ENCODE results near the gene CXCL12.

CXCL12 gene

DNA sequence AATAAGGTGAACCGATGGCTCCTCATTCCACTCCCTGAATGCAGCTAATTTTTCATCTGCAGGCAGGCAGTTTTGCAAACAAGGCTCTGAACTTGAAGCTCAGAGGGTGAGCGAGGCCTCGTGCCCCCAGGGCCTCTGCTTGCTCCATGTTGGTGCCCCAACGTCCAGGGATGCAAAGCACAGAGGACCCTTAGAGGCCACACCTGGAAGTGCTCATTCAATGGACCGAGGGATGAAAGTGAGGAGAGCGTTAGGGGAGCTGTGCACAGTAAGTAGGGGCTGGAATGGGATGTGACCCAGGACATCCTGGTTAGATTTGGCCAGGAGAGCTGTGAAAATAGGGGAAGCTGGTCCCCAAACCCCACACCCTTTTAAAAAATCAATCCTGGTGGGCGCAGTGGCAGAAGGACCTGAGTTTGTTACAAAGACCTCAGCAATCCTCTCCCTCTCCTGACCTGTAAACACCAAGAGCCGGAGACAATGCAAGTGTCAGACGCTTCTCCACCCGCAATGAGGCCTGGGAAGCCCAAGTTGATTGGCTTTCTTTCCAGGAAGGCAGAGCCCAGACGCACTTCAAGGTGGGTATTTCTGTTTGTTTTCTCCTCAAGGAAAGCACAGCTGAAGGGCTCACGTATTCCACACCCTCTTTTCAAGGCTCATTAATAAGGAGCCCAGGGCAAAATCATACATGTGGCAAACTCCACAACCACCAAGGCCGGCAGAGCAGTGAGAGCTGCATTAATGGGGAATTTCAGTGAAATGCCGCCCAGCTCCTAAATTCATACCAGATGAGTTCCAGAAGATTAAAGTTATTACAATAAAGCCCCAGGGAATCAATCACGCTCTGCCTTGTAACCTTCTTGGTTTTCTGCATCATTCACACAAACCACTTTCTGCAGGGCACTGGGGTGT is 14.1 kb upstream of the CXCL12 start:
- DNase-seq: no peak

DNA sequence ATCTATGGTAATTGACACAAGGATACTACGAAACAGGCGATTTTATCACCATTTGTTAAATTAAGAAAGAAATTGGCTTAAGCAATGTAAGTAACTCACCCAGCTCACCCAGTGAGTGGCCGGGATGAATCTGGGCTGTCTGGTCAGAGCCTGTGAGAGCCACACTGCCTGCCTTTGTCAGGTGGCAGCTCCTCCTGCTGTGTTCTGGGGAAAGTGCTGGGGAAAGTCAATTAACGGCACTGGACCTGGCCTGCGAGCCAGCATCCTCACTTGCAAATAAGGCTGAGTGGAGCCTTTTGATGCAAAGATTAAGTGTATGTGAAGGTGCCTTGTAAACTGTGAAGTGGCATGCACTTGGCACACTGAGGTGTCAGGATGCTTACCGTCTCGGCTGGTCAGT is 13.4 kb upstream of the CXCL12 start:
- DNase-seq: no peak

DNA sequence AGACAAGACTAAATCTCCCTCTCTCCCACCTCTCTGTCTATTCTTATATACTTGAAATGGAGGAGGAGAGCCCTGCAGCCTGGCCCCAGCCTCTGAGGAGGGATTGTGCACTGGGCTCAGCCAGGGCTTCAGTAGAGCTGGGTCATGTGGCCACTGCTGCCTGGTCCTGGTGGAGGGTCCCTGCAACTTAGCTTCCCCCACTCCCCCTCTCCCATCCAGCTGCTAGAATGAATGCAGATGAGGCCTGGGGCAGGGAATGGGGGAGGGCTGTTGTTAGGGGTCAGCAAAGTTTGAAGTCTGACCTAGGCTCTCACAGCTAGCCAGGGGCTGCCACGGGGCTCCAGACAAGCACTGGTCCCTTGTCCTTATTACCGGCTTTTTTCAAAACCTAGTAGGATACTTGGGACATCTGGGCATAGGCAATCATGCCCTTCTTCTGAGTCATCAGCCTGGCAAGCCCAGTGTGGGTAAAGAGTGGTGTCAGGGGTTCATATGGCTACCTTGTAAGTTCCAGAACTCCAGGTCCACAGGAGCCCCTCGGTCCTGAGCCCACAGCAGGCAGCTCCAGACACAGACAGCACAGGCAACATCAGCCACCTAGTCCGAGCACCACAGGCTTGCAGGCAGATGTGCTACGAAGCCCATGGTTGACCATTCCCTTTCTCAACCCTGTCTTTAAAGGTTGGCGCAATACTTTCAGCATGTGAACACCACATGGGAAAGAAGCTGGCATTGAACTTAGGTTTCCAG is 12.8 kb upstream of the CXCL12 start:
- no peak for DNase-seq

DNA sequence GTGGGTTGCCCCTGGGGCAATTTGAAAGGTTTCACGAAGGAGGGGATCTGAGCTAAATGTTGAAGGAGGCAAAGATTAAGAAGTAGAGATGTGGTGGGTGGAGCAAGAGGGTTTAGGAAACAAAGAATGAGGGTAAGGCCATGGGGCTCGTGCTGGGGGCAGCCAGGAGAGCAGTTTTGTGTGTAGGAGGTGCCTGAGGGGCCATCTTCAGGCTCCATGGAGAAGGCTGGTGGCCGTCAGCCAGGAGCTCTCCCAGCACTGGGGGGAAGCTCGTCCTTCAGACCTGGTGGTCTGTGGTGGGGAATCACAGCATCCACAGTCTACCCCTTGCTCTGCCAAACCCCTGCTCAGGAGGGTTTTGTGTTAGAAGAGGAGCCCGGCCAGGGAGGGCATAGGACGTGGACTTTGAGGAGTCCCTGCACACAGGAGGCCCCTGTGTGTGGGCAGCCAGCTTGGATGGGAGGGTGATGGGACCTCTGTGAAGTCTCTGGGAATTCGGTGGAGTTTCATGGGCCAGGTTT is 11.8 kb upstream of the CXCL12 start:
- DNase-seq: no peak

DNA sequence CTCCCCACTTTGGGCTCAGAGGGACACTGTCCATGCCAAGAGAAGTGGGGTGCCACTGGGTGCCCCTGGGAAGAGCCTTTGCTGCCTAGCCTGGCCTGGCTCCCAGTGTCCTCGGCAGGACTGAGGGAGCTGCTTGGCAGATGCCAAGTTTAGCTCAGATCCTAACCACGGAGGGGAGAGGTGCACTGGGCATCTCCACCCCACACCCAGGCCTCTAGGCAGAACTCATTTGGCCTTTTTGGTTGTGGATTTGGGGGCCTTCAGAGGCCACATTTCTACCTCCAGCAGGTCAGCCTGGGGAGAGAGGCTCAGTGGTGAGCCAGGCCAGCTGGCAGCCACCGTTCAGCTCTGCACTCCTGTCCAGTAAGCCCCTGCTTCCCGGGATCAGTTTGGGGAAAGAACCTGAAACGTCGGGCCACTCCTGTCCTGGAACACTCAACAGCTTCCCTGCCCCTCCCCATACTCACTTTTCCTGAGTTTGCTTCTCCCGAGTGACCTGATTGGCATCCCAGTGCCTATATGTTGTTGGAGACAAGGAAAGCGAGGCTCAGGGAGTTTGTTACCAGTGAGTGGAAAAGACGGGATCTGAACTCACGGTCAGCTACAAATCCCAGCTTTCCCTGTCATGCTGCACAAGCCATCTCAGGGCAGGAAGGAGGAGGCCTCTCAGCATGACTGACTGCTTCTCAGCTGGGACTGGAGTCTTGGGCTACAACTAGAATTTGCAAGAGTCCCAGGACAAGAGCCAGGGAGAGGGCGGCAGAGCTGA is 11.2 kb upstream of the CXCL12 start:
- DNase-seq: no peak

DNA sequence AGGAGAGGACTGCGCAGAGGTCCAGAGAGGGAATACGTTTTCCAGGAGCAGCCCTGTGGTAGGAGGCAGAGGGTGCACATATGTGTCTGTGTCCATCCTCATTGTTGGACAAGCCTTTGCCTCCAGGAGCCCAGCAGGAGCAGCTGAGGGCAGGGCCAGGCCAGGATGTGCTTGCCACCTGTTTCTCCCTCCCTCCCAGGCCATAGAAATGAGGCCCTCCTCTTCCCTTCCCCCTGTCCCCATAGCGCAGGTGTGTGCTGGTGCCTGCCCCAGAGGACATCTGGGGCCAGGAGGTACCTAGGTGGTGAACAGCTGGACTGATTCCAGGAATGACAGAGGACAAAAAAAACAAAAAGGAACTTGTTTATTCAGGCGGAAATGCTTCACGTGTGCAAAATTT is 10.5 kb upstream of the CXCL12 start:
- DNase-seq: no peak

DNA sequence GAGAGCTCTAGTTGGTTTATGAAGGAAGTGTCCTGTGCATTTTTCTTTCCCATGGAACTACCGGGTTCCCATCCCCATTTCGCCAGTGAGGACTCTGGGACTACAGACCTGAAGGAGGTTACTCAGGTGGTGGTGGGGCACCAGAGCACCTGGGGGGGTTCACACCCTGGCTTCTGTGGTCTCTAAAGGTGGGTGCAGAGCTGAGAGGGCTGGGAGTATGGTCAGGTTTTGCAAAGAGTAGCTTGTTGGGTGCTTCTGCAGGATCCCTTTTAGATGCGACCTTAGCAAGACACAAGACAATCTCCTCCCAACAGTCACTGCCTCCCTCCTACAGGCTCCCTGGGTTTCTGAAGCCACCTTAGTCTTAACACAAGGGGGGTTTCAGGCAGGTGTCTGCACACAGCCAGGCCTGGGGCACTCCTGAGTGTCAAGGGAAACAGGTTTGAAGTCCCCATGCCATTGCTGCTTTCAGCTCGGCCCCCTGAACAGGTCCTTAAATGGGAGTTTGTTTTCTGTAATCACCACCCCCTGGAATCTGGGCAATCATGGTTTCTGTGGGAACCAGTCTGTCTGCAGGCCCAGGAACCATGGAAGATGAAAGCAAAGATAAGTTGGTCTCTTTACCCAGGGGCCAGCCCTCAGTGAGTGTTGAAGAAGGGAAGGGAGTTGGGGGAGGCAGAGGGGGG is 9.9 kb upstream of the CXCL12 start:
- no peak for DNase-seq

DNA sequence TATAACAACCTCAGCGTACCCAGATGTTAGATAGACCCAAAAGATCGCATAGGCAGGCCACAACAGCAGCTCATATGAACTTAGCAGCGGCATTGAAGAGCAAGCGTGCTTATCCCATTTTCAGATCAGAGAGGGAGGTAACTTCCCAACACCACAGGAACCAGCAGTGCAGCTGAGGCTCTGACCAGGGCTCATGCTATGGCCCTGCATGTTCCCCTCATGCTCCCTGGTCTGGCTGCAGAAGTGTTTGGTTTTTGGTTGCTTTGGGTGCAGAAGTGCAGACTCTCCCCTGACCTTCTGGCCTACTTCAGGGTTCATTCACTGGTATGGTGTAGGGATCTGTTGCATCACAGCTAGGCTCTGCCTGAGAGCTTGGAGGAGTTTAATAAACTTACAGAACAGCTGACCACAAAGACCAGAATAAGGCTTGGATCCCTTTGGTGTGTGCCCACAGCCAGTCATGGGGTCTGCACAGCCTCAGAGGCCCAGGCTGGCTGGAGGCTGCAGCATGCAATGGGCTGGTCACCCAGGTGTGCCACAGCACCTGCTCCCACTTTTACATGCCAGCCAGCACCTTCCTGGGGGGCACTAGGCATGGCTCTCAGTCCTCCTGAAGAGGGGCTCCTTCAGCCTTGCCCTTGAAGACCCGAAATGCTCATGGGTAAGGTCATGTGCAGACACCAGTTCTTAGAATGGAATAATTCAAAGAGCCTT is 9.1 kb upstream of the CXCL12 start:
- no peak for DNase-seq

DNA sequence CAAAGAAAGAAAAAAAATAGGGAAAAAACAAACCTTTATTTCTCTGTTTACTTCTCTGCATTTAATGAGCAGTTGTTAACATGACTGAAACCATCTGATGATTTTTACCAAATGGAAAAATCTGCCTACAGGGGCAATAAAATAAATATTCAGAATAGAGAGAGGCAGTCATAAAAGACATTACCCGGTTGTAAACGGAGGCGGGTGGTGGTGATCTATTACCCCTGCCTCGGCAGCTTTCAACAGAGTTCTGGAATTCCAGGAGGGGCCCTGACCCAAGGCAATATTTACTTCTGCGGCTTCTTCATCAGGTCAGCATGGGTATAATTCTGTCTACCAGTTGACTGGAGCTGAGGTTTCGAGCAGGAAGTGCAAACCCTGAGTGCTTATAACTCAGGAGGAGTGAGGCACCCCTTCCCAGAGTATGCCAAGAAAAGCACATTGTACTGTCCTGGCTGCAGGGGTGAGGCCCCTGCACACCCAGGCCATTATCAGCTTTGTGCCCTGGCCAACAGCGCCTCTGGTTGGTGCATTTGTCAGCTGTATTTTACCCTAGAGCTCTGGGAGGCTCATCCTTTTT is 8.2 kb upstream of the CXCL12 start:
- DNase-seq: no peak

DNA sequence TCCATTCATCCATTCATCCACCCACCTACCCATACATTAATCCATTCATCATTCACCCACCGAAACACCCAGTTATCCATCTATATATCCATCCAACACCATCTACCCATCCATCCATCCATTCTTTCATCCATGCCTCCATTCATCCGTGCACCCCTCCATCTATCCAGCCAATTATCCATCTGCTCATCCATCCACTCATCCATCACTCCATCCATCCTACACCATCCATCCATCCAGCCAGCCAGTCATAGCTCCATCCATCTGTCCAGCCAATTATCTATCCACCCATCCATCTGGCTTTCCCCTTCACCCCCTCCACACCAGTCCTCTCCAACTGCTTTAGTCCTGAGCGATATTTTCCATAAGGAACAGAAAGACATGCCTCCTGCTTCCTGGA is 7.5 kb upstream of the CXCL12 start:
- no peak for DNase-seq

DNA sequence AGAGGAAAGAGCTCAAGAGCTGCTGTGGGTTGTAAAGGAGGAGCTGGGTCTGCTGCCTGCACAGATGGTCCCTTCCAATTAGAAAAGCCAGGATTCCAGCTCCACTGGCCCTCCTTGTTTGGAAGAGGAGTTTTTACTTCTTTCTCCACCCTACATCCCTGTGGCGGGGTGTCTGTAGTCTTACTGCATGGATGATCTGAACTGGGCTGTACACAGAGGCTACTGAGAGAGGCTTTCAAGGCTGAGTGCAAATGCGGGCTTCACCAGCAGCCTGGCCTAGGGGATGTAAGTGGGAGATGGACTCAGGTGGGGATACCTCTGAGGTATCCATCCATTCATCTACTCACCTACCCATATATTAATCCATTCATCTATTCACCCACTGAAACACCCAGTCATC is 7.1 kb upstream of the CXCL12 start:
- no peak for DNase-seq

DNA sequence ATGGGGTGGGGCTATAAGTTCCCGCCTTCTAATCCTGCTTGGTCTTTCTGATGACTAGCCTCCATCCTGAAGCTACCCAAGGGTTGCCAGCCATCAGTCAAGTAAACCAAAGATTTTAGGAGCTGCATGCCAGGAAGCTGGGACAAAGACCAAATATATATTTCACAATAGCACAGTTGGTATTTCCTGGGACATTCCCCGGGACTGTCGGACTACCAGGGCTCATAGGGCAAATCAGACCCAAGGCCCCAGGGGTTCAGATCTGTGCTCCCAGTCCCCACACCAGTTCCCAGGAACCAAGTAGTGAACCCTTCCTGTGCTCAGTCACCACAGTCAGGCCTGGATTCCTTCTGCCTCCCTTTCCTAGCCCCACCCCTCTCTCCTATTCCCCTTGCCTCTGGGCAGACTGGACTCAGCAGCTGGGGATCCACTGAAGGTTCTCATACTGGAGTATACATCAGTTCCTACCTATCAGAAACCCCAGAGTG is 5.7 kb upstream of the CXCL12 start:
- DNase-seq: no peak

DNA sequence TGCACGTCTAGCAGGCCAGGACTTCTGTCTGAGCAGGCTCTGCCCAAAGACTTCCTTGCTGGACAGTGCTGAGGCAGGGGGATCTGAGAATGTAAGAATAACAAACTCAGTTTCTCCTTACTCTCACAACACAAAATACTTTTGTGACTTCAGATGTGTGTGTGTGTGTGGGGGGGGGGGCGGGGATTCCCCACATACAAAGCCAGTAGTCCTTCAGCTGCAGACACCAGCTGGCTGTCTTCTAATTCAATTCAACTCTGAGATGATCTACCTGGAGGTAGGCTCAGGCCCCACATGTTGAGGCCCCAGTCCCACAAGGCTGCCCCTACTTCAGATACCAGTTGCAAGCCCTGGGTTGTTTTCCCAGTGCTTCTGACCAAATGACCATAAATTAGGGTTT is 4.7 kb upstream of the CXCL12 start:
- no peak for DNase-seq

DNA sequence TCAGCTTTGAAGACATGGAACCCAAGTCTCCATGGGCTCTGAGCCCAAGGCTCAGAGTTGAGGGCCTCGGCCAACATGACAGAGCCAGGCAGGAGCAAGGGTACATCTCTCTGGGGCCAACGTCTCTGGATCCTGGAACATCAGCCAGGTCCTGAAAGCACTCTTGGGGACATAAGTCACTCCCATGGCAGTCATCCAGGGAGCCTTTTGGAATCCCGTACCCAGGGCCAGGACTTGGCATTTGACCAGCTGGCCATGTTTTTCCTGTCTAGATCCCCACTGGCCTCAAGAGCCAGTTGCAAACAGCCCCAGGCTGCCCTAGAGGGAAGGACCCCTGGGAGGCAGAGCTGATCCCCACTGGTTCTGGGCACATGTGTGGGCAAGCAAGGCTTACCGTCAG is 4.3 kb upstream of the CXCL12 start:
- no peak for DNase-seq

DNA sequence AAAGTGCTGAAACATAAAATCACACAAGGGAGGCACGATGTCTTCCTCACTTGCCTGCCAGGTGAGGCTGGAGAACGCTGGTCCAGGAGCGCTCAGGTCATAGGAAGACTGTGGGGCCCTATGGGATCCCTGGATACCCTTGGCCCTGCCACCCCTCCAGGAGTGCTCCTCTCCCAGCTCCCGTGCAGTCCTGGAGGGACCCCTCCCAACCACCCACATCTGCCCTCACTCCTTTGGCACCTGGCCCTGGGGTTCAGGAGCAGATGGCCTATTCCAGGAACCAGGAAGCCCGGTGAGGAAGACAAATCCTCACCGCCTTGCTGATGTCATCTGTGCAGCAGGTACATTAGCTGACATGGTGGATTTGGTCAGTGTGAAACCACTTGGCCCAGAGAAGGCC is 3.7 kb upstream of the CXCL12 start:
- no peak for DNase-seq

DNA sequence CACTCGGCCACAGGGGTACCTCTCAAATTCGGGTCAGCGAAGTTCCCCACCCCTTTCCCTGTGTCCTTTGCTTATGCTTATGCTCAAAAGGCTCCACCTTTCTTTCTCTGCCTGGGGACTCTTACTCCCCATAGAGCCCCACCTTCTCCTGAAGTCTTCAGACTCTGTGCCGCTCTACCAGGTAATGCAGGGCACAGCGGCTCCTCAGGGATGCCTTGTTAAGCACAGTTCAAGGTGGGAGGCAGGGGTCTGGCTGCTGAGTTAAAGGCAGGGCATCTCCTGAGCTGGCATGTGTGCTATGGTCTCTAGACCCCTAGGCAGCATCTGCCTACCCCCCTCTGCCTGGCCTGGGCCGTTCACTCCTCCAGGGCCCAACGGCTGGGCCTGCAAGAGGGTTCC is 3.0 kb upstream of the CXCL12 start:
- no peak for DNase-seq

DNA sequence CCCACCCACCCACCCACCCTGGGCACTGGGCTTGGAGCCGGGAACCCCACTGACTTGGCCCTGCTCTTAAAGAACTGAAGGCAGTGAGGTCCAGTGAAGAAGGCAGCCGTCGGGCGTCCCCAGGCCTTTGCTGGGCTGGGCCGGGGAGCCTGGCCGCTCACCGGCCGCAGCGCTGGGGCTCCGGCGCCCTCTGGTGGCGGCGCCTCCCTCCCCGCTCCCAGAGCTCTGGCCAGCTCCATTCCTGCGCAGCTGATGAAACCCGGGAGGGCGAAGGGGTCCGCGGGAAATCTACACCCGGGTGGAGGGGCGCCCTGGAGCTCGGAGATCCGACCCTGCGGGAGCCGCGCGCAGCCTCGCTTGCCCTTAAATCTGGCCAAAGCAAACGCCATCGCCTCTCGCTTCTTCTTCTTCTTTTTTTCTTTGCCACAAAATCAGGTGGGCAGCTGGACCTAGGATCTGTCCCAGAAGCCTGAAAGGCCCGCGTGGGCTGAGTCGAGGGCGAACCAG is 1.7 kb upstream of the CXCL12 start:
- peak; percentile 31 for DNase-seq

DNA sequence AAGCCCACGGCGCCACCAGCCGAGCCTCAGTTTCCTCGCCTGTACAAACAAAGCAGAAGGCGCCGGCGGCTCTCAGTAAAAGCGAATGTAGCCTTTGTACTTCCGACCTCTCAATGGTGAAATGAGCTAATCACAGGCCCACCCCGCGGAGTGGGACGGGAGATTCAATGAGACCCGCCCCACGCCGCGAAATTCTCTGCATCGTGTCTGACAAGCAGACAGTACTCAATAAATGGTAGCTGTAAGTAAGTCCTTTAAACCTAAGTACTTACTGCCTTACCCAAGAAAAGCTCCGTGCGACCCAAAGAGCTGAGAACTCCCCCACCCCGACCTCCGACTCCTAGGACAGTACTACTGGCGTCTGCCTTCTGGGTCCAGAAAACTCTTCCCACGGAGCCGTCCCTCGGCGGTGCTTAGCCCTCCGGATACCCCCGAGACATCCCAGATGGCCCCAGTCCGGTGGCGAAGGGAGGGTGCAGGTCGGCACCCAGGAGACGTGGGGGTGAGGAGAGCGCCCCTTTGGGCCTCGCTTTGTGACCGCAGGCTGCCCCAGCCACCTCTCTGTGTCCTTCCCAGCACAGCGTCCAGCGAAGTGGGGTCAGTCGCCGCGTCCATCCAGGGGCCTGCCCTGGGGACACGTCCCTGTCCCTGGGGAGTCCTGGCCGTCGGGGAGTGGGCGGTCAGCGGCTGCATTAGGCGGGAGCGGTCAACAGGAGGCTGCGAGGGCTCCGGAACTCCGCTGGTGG is 972 bp upstream of the CXCL12 start:
- no peak for DNase-seq

DNA sequence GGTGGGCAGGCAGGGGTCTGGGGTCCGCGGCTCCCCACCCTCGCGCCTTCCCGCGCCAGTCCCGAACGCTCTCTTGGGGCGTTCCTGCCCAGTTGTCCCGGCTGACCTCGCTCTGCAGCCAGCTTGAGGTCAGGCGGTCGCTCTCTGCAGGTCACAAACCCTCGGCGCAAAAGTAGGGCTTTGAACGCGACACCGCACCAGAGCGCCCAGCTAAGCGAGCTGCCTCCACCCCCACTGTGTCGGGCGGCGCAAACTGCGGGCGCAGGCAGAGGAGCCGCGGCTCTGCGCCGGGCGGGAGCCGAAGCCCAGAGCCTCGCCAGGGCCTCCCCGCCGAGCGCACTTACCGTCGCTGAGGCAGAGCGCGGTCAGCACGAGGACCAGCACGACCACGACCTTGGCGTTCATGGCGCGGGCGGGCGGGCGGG is 284 bp downstream of the CXCL12 start:
- DNase-seq: no peak

Data from activated T-cell treated with anti-CD3 and anti-CD28 coated beads, Interleukin-2, amount 50 U/mL, for 1 hour (primary cell).